Right cardiac atrium (tissue), 5 donors: Measurements from ENCODE around the gene HTATSF1. TPM values are rescaled to one million over a fixed set of nuclear protein-coding genes. Genes with fewer than 3 reads are reported as not detected.
A peak's percentile ranks its signal among the peaks of the same experiment; 100 is the strongest.

Experiments used
- ATAC-seq, 2 donors: fragments of 200-7000 bp; cut with Tn5 transposase; one replicate each; pipeline versions ENCODE4 v1.8.0 to v1.9.1; 2020; ENCODE audit warnings: moderate library complexity in 2 of 2, mild to moderate bottlenecking in 1 of 2
- DNase-seq, 3 donors: peaks; one replicate each; pipeline ENCODE4 v3.0.0-alpha.2; 2020
- H3K27ac ChIP-seq: one replicate; pipeline ENCODE4 v1.5.1; 2013; ENCODE audit warnings: mild to moderate bottlenecking, low read length, control low read depth, moderate library complexity
- H3K27me3 ChIP-seq: one replicate; pipeline ENCODE4 v1.6.1; 2013; ENCODE audit not compliant: control insufficient read depth, insufficient read depth
- H3K4me1 ChIP-seq: one replicate; pipeline ENCODE4 v1.6.1; 2013; ENCODE audit warnings: low read length; ENCODE audit not compliant: control insufficient read depth, insufficient read depth
- H3K4me3 ChIP-seq: one replicate; pipeline ENCODE4 v1.5.1; 2013; ENCODE audit warnings: low read length, control low read depth
- H3K9me3 ChIP-seq: one replicate; pipeline ENCODE4 v1.6.1; 2013; ENCODE audit warnings: low read length; ENCODE audit not compliant: control insufficient read depth
- WGBS: extraction: QIAGEN DNeasy Blood & Tissue Kit; methylation state at CpG from one replicate; pipeline ENCODE4 v1.1.7; 2013; 5-methylcytosine and 5-hydroxymethylcytosine counted together
- intact Hi-C, 4 donors: fragments of 100-400 bp; cut with DNase I; formaldehyde crosslinking; loops; one replicate each; pipeline versions ENCODE4 v1.11.0 to v1.14.0; 2022 to 2023
- polyA plus RNA-seq: library from polyadenylated mRNA; stranded (reverse); fragments of 200-250 nt; gene quantifications from one replicate; pipeline ENCODE4 v1.2.3, GENCODE V29; 2013
- total RNA-seq, 4 donors: library from RNA; stranded (reverse); fragmentation: NEBNext Ultra II Directional; extraction: Animal tissue kit (Norgen Biotek cat#: 25700); gene quantifications; one replicate each; pipeline ENCODE4 v1.2.1, GENCODE V29; 2021
- donor health status: healthy with polysubstance abuse.
- donor health status: DM: no; HTN: yes; CAD: no.
- donor health status: DM: no; HTN: no; CAD: no.
- donor health status: DM: no; HTN: yes; CAD: no; lungs with severe emphysema.
- donor health status: DM: yes; HTN: yes; CAD: no.

The HTATSF1 gene
- total and polyA plus RNA-seq, 5 donors: 53.5 to 61.6 (median 58.7) TPM

GRCh38 chrX:136496186-136496763, 1.1 kb upstream of the HTATSF1 start:
- Histone ChIP-seq H3K9me3 (no peaks in the 10 kb centered on the region), H3K4me1 (no peaks in the 10 kb centered on the region), H3K27ac (peak overlapping the region; percentile 91), H3K4me3 (peak overlapping the region; percentile 94), H3K27me3 (no peaks in the 10 kb centered on the region)
- DNase-seq (no peak), ATAC-seq (no peak)
- intact Hi-C loops: no loop called here
- 2% methylated on average over 13 of the region's 13 CpGs for WGBS

- intact Hi-C loops: no loop called here
- peak; percentile 96 to 97 for ATAC-seq
- Histone ChIP-seq H3K4me1 (no peaks in the 10 kb centered on the region), H3K27me3 (no peaks in the 10 kb centered on the region), H3K9me3 (no peaks in the 10 kb centered on the region), H3K27ac (peak overlapping the region; percentile 91), H3K4me3 (peak overlapping the region; percentile 94)
- under 1% methylated on average over 105 of the region's 111 CpGs for WGBS
- DNase-seq: peak; percentile 86 to 94 (median 92)
Observed at GRCh38 chrX:136496764-136497555, 432 bp upstream of the HTATSF1 start.

GRCh38 chrX:136519069-136519468, 21.7 kb downstream of the HTATSF1 start:
- Histone ChIP-seq H3K4me1 (no peaks in the 10 kb centered on the region), H3K4me3 (no peak overlapping the region), H3K9me3 (no peaks in the 10 kb centered on the region), H3K27me3 (no peaks in the 10 kb centered on the region), H3K27ac (no peak overlapping the region)
- no peak for ATAC-seq
- WGBS: 81% methylated on average over 5 of the region's 5 CpGs
- DNase-seq: no peak
- intact Hi-C loops: no loop called here

- H3K9me3 ChIP-seq: no peaks in the 10 kb centered on the region
- ATAC-seq (no peak), DNase-seq (no peak)
- H3K27me3 ChIP-seq: no peaks in the 10 kb centered on the region
- no peak overlapping the region for H3K27ac ChIP-seq
- H3K4me3 ChIP-seq: no peak overlapping the region
- peaks cover 4% of the 10 kb centered on the region for H3K4me1 ChIP-seq
- intact Hi-C loops: no loop called here
Observed at GRCh38 chrX:136523770-136524169, 26.4 kb downstream of the HTATSF1 start.

- Histone ChIP-seq H3K4me1 (peaks cover 4% of the 10 kb centered on the region), H3K4me3 (no peak overlapping the region), H3K9me3 (no peaks in the 10 kb centered on the region), H3K27me3 (no peaks in the 10 kb centered on the region), H3K27ac (peak overlapping the region; percentile 92)
- intact Hi-C loops: no loop called here
- ATAC-seq (peak; percentile 93 to 97), DNase-seq (peak; percentile 81 to 88 (median 81))
- 17% methylated on average over 2 of the region's 2 CpGs for WGBS
Observed at GRCh38 chrX:136525738-136526606, 28.6 kb downstream of the HTATSF1 start.

- 79% methylated on average over 8 of the region's 8 CpGs for WGBS
- peaks cover 4% of the 10 kb centered on the region for H3K4me1 ChIP-seq
- no peaks in the 10 kb centered on the region for H3K27me3 ChIP-seq
- ATAC-seq: no peak
- intact Hi-C loops: no loop called here
- no peak for DNase-seq
- no peak overlapping the region for H3K4me3 ChIP-seq
- H3K27ac ChIP-seq: no peak overlapping the region
- H3K9me3 ChIP-seq: no peaks in the 10 kb centered on the region
Observed at GRCh38 chrX:136528645-136529315, 31.4 kb downstream of the HTATSF1 start.

GRCh38 chrX:136529795-136530194, 32.4 kb downstream of the HTATSF1 start:
- intact Hi-C loops: no loop called here
- no peak for DNase-seq

GRCh38 chrX:136531951-136532350, 34.6 kb downstream of the HTATSF1 start, which contains the start of gene VGLL1:
TSS of gene VGLL1 (plus strand) at chrX:136532215. CDS start at chrX:136536021, 3,806 bp downstream.
- intact Hi-C loops: no loop called here
- no peak for DNase-seq
- no peak within 1 kb of the TSS for H3K4me3 ChIP-seq
- no peaks in the 10 kb centered on the region for H3K27me3 ChIP-seq
- WGBS: 89% methylated on average over 3 of the region's 3 CpGs
- no peak for ATAC-seq
- H3K9me3 ChIP-seq: no peaks in the 10 kb centered on the region
- no peaks in the 10 kb centered on the region for H3K4me1 ChIP-seq
- no peak within 1 kb of the TSS for H3K27ac ChIP-seq

More at GRCh38 chrX:136529795-136530194, 32.4 kb downstream of the HTATSF1 start:
- Histone ChIP-seq H3K4me1 (peaks cover 4% of the 10 kb centered on the region), H3K27ac (no peak overlapping the region), H3K4me3 (no peak overlapping the region), H3K27me3 (no peaks in the 10 kb centered on the region), H3K9me3 (no peaks in the 10 kb centered on the region)
- no peak for ATAC-seq
- 52% methylated on average over 2 of the region's 2 CpGs for WGBS

GRCh38 chrX:136534131-136534530, 36.7 kb downstream of the HTATSF1 start:
- Histone ChIP-seq H3K9me3 (no peaks in the 10 kb centered on the region), H3K27me3 (no peaks in the 10 kb centered on the region), H3K4me3 (no peak overlapping the region), H3K27ac (no peak overlapping the region), H3K4me1 (no peaks in the 10 kb centered on the region)
- 91% methylated on average over 2 of the region's 2 CpGs for WGBS
- no peak for DNase-seq
- ATAC-seq: no peak
- intact Hi-C loops: no loop called here

- Histone ChIP-seq H3K4me3 (no peak overlapping the region), H3K27me3 (no peaks in the 10 kb centered on the region), H3K27ac (no peak overlapping the region), H3K4me1 (no peaks in the 10 kb centered on the region), H3K9me3 (no peaks in the 10 kb centered on the region)
- DNase-seq (no peak), ATAC-seq (no peak)
- intact Hi-C loops: no loop called here
- 60% methylated on average over 2 of the region's 2 CpGs for WGBS
Observed at GRCh38 chrX:136538811-136539210, 41.4 kb downstream of the HTATSF1 start.
